HG03469 (cell line): Measurements from ENCODE around the gene EGR1.
A peak's percentile ranks its signal among the peaks of the same experiment; 100 is the strongest.

Experiments used
- ATAC-seq: cut with Tn5 transposase; IDR thresholded peaks from one replicate; pipeline ENCODE4 v1.9.1; 2021; ENCODE audit warnings: mild to moderate bottlenecking, moderate library complexity, moderate number of reproducible peaks; ENCODE audit not compliant: unreplicated experiment

Gene EGR1

GRCh38 chr5:138465261-138466124, at the start of gene EGR1:
TSS of gene EGR1 (plus strand) at chr5:138465479. CDS start at chr5:138465762, 283 bp downstream.
- peak; percentile 29 for ATAC-seq

GRCh38 chr5:138418444-138418843, 46.8 kb upstream of the EGR1 start:
- no peak for ATAC-seq

GRCh38 chr5:138425079-138425478, 40.2 kb upstream of the EGR1 start:
- no peak for ATAC-seq

- ATAC-seq = no peak
Measured at GRCh38 chr5:138435943-138436342, 29.3 kb upstream of the EGR1 start.

GRCh38 chr5:138438003-138438723, 27.1 kb upstream of the EGR1 start:
- ATAC-seq = no peak

GRCh38 chr5:138438724-138439476, 26.4 kb upstream of the EGR1 start, which contains the start of gene REEP2:
TSS of gene REEP2 (plus strand) at chr5:138439057. CDS start at chr5:138439209, 152 bp downstream.
- ATAC-seq = peak; percentile 50

- ATAC-seq = no peak
Measured at GRCh38 chr5:138439477-138440158, 25.7 kb upstream of the EGR1 start.

GRCh38 chr5:138440159-138441073, 24.9 kb upstream of the EGR1 start:
- ATAC-seq = no peak

- ATAC-seq = no peak
Measured at GRCh38 chr5:138441221-138441620, 24.1 kb upstream of the EGR1 start.

- no peak for ATAC-seq
Measured at GRCh38 chr5:138444078-138444773, 21.1 kb upstream of the EGR1 start.

- no peak for ATAC-seq
Measured at GRCh38 chr5:138444774-138445546, 20.3 kb upstream of the EGR1 start.

- ATAC-seq = no peak
Measured at GRCh38 chr5:138445547-138446271, 19.6 kb upstream of the EGR1 start.

GRCh38 chr5:138448070-138448469, 17.2 kb upstream of the EGR1 start:
- ATAC-seq = no peak

- ATAC-seq = no peak
Measured at GRCh38 chr5:138448481-138449398, 16.5 kb upstream of the EGR1 start.

GRCh38 chr5:138449501-138450239, 15.6 kb upstream of the EGR1 start:
- no peak for ATAC-seq

GRCh38 chr5:138450971-138451370, 14.3 kb upstream of the EGR1 start:
- no peak for ATAC-seq
